ENCODE results near the gene ZNF335. TPM values are rescaled to one million over a fixed set of nuclear protein-coding genes. Genes with fewer than 3 reads are reported as not detected.

ZNF335 gene
- total and polyA plus RNA-seq, 2 of the 13 experiments (the other 11 are each of a cell fraction or from before 2014, with no cell fraction given) = 9.7 to 13.7 TPM

DNA sequence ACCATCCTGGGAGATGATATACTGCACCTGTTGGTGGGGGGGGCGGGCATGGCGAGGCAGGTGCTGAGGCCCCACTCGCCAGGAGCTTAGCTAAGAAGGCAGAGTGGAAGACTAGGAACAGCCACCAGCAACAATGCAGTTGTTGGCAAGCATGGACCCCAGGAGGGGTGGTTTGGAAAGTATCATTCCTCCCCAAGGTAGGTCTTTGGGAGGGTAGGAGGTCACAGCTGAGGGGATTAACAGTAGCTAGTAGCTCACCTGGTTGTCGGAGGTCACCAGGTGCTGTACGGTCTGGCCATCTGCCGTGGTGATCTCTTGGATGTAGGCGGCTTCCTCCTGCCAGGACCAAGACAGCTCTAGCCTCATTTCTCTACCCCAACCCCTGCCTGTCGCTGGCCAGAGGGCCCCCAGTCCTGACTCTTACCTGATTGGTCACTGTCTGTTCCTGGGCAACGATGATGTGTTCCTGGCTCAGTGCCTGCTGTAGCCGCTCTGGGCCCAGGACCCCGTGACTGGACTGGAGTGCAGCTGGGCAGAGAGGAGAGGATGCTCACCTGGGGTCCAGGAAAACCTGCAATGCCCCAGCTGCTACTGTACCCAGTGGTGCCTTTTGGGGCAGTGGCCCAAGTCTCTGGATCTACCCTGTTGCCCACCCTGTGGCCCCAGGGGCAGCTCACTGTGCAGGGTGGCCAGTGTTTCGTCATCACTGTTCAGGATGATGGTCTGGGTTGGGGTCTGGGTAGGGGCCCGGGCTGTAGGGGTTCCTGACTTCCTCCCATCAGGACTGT, 22.3 kb downstream of the ZNF335 start (continued):
- TF ChIP-seq, protein P1, sequence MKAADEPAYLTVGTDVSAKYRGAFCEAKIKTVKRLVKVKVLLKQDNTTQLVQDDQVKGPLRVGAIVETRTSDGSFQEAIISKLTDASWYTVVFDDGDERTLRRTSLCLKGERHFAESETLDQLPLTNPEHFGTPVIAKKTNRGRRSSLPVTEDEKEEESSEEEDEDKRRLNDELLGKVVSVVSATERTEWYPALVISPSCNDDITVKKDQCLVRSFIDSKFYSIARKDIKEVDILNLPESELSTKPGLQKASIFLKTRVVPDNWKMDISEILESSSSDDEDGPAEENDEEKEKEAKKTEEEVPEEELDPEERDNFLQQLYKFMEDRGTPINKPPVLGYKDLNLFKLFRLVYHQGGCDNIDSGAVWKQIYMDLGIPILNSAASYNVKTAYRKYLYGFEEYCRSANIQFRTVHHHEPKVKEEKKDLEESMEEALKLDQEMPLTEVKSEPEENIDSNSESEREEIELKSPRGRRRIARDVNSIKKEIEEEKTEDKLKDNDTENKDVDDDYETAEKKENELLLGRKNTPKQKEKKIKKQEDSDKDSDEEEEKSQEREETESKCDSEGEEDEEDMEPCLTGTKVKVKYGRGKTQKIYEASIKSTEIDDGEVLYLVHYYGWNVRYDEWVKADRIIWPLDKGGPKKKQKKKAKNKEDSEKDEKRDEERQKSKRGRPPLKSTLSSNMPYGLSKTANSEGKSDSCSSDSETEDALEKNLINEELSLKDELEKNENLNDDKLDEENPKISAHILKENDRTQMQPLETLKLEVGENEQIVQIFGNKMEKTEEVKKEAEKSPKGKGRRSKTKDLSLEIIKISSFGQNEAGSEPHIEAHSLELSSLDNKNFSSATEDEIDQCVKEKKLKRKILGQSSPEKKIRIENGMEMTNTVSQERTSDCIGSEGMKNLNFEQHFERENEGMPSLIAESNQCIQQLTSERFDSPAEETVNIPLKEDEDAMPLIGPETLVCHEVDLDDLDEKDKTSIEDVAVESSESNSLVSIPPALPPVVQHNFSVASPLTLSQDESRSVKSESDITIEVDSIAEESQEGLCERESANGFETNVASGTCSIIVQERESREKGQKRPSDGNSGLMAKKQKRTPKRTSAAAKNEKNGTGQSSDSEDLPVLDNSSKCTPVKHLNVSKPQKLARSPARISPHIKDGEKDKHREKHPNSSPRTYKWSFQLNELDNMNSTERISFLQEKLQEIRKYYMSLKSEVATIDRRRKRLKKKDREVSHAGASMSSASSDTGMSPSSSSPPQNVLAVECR (CRISPR knock-in tag; IDR thresholded peaks at IDR 0.05; ENCODE audit: borderline replicate concordance) = 0 out of 2 replicates have a peak, but pooled peaks have one; percentile 15
- TF ChIP-seq POLR2AphosphoS5 (IDR thresholded peaks at IDR 0.05; ENCODE audit: low read depth, low read length) (peak; percentile 43; the same call in 1 of the 2 replicates), EP300 (IDR thresholded peaks at IDR 0.05; ENCODE audit: low read depth in 2 of 2, low read length in 2 of 2) (no peak), EP300 (CRISPR knock-in tag; IDR thresholded peaks at IDR 0.05; ENCODE audit: borderline replicate concordance) (no peak), XRCC5 (optimal IDR thresholded peaks at IDR 0.05; ENCODE audit: low read length) (peak; percentile 20), ZFP36L1 (CRISPR knock-in tag; IDR thresholded peaks at IDR 0.05) (no peak), ZBTB1 (CRISPR knock-in tag; IDR thresholded peaks at IDR 0.05; ENCODE audit: borderline replicate concordance) (no peak), ZSCAN21 (CRISPR knock-in tag; IDR thresholded peaks at IDR 0.05; ENCODE audit: borderline replicate concordance) (no peak), SMAD9 (CRISPR knock-in tag; IDR thresholded peaks at IDR 0.05) (no peak), PAX8 (CRISPR knock-in tag; IDR thresholded peaks at IDR 0.05; ENCODE audit: borderline replicate concordance) (no peak), ZNF292 (CRISPR knock-in tag; IDR thresholded peaks at IDR 0.05; ENCODE audit: borderline replicate concordance, low read depth) (no peak)
- TF ChIP-seq, protein P2, sequence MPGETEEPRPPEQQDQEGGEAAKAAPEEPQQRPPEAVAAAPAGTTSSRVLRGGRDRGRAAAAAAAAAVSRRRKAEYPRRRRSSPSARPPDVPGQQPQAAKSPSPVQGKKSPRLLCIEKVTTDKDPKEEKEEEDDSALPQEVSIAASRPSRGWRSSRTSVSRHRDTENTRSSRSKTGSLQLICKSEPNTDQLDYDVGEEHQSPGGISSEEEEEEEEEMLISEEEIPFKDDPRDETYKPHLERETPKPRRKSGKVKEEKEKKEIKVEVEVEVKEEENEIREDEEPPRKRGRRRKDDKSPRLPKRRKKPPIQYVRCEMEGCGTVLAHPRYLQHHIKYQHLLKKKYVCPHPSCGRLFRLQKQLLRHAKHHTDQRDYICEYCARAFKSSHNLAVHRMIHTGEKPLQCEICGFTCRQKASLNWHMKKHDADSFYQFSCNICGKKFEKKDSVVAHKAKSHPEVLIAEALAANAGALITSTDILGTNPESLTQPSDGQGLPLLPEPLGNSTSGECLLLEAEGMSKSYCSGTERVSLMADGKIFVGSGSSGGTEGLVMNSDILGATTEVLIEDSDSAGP (CRISPR knock-in tag; IDR thresholded peaks at IDR 0.05; ENCODE audit: borderline replicate concordance) = peak; percentile 30; the same call in 1 of the 2 replicates
- TF ChIP-seq, protein P3, sequence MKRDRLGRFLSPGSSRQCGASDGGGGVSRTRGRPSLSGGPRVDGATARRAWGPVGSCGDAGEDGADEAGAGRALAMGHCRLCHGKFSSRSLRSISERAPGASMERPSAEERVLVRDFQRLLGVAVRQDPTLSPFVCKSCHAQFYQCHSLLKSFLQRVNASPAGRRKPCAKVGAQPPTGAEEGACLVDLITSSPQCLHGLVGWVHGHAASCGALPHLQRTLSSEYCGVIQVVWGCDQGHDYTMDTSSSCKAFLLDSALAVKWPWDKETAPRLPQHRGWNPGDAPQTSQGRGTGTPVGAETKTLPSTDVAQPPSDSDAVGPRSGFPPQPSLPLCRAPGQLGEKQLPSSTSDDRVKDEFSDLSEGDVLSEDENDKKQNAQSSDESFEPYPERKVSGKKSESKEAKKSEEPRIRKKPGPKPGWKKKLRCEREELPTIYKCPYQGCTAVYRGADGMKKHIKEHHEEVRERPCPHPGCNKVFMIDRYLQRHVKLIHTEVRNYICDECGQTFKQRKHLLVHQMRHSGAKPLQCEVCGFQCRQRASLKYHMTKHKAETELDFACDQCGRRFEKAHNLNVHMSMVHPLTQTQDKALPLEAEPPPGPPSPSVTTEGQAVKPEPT (CRISPR knock-in tag; IDR thresholded peaks at IDR 0.05; ENCODE audit: low read depth) = 0 out of 2 replicates have a peak, but pooled peaks have one; percentile 30
- TF ChIP-seq, protein P4, sequence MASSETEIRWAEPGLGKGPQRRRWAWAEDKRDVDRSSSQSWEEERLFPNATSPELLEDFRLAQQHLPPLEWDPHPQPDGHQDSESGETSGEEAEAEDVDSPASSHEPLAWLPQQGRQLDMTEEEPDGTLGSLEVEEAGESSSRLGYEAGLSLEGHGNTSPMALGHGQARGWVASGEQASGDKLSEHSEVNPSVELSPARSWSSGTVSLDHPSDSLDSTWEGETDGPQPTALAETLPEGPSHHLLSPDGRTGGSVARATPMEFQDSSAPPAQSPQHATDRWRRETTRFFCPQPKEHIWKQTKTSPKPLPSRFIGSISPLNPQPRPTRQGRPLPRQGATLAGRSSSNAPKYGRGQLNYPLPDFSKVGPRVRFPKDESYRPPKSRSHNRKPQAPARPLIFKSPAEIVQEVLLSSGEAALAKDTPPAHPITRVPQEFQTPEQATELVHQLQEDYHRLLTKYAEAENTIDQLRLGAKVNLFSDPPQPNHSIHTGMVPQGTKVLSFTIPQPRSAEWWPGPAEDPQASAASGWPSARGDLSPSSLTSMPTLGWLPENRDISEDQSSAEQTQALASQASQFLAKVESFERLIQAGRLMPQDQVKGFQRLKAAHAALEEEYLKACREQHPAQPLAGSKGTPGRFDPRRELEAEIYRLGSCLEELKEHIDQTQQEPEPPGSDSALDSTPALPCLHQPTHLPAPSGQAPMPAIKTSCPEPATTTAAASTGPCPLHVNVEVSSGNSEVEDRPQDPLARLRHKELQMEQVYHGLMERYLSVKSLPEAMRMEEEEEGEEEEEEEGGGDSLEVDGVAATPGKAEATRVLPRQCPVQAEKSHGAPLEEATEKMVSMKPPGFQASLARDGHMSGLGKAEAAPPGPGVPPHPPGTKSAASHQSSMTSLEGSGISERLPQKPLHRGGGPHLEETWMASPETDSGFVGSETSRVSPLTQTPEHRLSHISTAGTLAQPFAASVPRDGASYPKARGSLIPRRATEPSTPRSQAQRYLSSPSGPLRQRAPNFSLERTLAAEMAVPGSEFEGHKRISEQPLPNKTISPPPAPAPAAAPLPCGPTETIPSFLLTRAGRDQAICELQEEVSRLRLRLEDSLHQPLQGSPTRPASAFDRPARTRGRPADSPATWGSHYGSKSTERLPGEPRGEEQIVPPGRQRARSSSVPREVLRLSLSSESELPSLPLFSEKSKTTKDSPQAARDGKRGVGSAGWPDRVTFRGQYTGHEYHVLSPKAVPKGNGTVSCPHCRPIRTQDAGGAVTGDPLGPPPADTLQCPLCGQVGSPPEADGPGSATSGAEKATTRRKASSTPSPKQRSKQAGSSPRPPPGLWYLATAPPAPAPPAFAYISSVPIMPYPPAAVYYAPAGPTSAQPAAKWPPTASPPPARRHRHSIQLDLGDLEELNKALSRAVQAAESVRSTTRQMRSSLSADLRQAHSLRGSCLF (CRISPR knock-in tag; IDR thresholded peaks at IDR 0.05; ENCODE audit: borderline replicate concordance) = no peak

All from HepG2 (cell line).